Stomach smooth muscle (tissue), 2 donors: Measurements from ENCODE around the gene NRXN3.

Experiments used
- H3K27ac ChIP-seq: one replicate; pipeline ENCODE4 v1.7.0; 2013; ENCODE audit warnings: mild to moderate bottlenecking, low read length, inconsistent platforms
- H3K27me3 ChIP-seq, 2 donors: one replicate each; pipeline ENCODE4 v1.7.0; 2013; ENCODE audit warnings: low read length in 2 of 2; ENCODE audit not compliant: insufficient read depth in 2 of 2, control insufficient read depth in 1 of 2
- H3K36me3 ChIP-seq, 2 donors: one replicate each; pipeline ENCODE4 v1.7.0; 2013; ENCODE audit warnings: low read length in 2 of 2; ENCODE audit not compliant: control insufficient read depth in 2 of 2, insufficient read depth in 2 of 2
- H3K4me1 ChIP-seq: one replicate; pipeline ENCODE4 v1.7.0; 2013; ENCODE audit warnings: low read length; ENCODE audit not compliant: control insufficient read depth, insufficient read depth
- H3K4me3 ChIP-seq, 2 donors: one replicate each; pipeline ENCODE4 v1.7.0; 2013; ENCODE audit warnings: low read length in 2 of 2
- H3K9ac ChIP-seq, 2 donors: one replicate each; pipeline ENCODE4 v1.7.0; 2013; ENCODE audit warnings: low read length in 2 of 2, mild to moderate bottlenecking in 1 of 2
- H3K9me3 ChIP-seq, 2 donors: one replicate each; pipeline ENCODE4 v1.7.0; 2013; ENCODE audit warnings: low read length in 2 of 2; ENCODE audit not compliant: control insufficient read depth in 2 of 2
- donor health status: healthy.
- donor health status: Pancreatic carcinoma.

NRXN3 gene

DNA sequence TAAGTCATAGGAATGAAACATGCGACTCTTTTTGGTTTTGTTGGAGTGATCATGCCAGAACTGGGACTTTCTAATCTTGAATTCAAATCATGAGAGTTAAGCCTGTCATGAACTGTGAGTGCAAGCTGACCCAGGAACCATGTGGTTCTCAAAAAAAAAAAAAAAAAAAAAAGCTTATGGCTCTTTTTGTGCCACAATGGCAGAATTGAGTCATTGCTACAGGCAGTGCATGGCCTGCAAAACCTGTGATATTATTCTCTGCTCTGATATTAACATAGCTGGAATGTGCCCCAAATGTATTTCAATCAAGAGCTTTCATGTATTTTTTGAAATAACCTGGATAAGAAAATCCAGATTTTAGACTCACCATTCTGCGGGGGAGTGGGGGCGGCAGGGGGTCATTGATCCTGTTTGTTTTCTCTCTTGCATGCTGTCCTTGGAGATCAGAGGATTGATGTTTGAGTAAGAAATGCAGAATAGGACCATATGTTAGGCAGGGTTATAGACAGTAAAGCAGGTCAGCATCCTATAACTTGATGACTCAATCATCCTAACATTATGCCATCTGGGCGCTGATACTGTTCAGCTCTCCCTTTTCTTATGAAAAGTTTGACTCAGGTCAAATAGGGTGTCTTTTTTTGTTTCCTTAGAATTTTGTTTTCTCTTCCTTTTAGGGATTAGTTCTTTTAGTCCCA is 1243.7 kb downstream of the NRXN3 start:
- H3K36me3 ChIP-seq, result no peaks in the 10 kb centered on the region
- H3K9me3 ChIP-seq, result no peaks in the 10 kb centered on the region
- no peak overlapping the region for H3K4me3 ChIP-seq
- no peaks in the 10 kb centered on the region for H3K27me3 ChIP-seq
- H3K4me1 ChIP-seq, result no peaks in the 10 kb centered on the region
- no peak overlapping the region for H3K27ac ChIP-seq
- no peak overlapping the region for H3K9ac ChIP-seq

DNA sequence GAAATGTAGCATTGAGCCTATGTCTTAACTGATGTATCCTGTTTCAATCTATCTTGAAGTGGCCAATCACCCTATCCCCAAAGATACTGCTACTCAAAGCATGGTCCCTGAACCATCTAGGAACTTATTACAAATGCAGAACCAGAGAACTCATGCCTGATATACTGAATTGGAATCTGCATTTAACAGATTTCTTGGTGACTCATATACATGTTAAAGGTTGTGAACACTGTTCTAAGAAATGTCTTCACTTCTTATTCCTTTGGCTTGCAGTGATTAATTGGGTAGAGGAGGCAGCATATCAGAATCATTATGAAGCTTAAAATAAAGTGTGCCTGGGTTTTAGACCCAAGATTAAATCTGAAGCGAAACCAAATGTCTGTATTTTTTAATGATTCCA is 1245.6 kb downstream of the NRXN3 start:
- H3K9ac ChIP-seq, result no peak overlapping the region
- no peaks in the 10 kb centered on the region for H3K9me3 ChIP-seq
- no peaks in the 10 kb centered on the region for H3K4me1 ChIP-seq
- H3K4me3 ChIP-seq, result no peak overlapping the region
- no peak overlapping the region for H3K27ac ChIP-seq
- H3K36me3 ChIP-seq, result no peaks in the 10 kb centered on the region
- no peaks in the 10 kb centered on the region for H3K27me3 ChIP-seq

DNA sequence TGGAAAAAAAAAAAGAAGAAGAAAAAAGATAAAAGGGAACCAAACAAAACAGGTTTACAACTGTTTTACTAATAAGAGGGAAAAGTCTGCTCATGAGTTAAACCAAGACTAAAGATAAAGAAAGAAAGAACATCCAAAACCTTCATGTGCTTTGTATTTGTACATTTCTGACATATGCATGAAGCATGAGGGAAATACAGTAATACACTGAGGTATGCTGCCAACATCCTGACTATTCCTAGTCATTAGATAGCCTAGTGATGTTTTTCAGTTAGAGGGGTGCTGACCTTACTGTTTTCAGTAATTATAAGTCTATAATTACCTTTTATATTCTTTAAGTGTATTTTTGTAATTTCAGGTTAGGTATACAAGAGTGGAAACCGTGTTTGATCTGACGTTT is 1247.8 kb downstream of the NRXN3 start:
- no peak overlapping the region for H3K4me3 ChIP-seq
- H3K36me3 ChIP-seq, result no peaks in the 10 kb centered on the region
- no peak overlapping the region for H3K9ac ChIP-seq
- H3K9me3 ChIP-seq, result no peaks in the 10 kb centered on the region
- H3K27me3 ChIP-seq, result no peaks in the 10 kb centered on the region
- no peaks in the 10 kb centered on the region for H3K4me1 ChIP-seq
- H3K27ac ChIP-seq, result no peak overlapping the region

DNA sequence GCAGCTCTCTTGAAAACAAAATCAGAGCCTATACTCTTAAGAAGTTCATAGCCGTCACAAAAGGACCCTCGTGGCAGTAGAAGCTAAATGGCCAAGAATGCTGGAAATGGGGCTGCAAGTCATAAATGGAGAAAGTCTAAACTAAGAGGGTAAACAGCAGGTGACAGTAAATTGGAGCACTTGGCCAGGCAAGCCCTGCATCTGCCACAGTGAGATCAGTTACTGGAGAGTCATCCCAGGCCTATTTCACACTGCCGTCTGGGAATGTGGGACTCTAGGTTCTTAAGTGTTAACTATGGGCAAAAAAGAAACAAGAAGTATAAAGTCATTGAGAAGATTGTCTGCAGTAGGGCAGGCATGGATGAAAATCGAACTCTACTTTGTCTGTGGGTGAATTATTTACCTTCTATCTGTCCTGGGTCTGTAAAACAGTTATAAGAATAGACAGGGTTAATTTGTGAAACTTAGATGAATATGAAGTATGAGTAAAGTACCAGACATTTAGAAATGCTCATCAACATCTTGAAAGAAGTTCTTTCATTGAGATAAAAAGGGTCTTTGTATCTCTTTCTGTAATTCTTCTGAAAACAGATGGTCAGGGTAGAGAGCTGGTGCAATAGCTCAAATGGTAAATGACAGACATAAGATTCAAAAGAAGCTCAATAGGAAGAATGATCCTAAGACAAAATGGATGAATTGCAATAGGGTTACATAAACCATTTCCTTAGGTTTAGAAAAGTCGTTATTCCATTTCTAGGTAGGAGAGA is 1248.7 kb downstream of the NRXN3 start:
- no peak overlapping the region for H3K4me3 ChIP-seq
- H3K9me3 ChIP-seq, result no peaks in the 10 kb centered on the region
- no peak overlapping the region for H3K27ac ChIP-seq
- no peaks in the 10 kb centered on the region for H3K27me3 ChIP-seq
- no peaks in the 10 kb centered on the region for H3K4me1 ChIP-seq
- no peak overlapping the region for H3K9ac ChIP-seq
- H3K36me3 ChIP-seq, result no peaks in the 10 kb centered on the region

DNA sequence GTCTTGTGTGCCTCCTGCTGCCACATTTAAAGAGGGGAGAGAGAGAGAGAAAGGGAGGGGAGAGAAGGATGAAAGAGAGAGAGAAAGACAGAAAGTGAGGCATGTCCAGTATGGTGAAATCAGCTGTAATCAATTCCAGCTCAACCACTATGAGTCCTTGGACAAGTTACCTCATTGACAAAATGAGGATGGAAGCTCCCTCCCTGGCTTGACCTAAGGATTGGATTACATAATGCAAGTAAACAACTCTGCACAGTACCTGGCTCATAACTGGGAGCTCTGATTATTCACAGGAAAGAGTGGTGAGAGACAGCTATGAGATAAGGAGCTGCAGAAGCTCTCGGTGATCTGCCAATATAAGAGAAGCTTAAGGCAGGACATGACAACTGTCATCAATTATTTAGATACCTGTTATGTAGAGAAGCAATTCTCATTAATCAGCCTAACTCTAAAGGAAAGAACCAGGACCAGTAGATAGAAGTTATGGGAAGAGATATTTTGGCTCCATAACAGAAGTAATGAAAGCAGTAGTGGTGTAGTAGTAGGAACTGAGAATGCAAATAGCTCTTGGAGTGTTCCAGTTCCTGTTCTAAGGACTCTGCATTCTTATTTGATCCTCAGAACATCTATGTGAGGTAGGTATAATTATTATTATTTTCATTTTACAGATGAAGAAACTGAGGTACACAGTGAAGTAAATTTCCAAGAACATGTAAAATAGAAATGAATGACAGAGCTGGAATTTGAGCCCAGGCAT is 1249.6 kb downstream of the NRXN3 start:
- no peaks in the 10 kb centered on the region for H3K9me3 ChIP-seq
- H3K27ac ChIP-seq, result no peak overlapping the region
- H3K36me3 ChIP-seq, result no peaks in the 10 kb centered on the region
- no peaks in the 10 kb centered on the region for H3K4me1 ChIP-seq
- no peaks in the 10 kb centered on the region for H3K27me3 ChIP-seq
- no peak overlapping the region for H3K9ac ChIP-seq
- no peak overlapping the region for H3K4me3 ChIP-seq

DNA sequence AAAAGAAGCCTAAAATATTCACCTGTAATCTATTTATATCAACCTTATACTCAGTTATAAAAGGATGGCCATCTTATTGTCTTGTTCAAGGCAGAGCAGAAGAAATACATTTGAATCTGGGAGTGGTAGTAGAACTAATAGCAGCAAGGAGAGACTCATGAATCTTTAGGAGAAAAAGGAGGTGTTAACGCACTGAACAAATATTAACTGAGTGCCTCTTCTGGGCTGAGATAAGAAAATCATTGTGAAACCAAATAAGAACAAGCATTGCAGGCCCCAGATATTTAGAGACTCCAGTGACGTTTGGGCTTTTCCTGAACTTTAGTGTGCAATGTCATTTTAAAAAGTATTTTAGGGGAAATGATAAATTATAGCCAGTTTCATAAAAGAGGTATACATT is 1250.6 kb downstream of the NRXN3 start:
- Histone ChIP-seq H3K36me3 (no peaks in the 10 kb centered on the region), H3K27me3 (no peaks in the 10 kb centered on the region), H3K9me3 (no peaks in the 10 kb centered on the region), H3K4me1 (no peaks in the 10 kb centered on the region), H3K4me3 (no peak overlapping the region), H3K9ac (no peak overlapping the region), H3K27ac (no peak overlapping the region)

DNA sequence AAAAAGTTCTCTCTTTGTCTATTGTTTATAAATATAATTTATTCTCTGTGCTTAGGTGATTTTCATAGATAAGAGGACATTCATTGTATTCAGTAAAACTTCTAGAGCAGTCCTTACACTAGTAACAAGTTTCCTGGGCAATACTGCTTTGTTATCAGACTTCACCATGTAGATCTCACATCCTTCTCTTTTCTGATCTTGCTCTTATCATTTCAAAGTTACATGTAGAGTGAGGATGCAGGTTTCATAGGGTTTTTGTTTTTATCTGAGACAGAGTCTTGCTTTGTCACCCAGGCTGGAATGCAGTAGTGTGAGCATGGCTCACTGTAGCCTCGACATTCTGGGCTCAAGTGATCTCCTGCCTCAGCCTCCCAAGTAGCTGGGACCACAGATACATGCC is 1251.6 kb downstream of the NRXN3 start:
- no peaks in the 10 kb centered on the region for H3K27me3 ChIP-seq
- no peak overlapping the region for H3K4me3 ChIP-seq
- no peaks in the 10 kb centered on the region for H3K4me1 ChIP-seq
- no peaks in the 10 kb centered on the region for H3K9me3 ChIP-seq
- H3K9ac ChIP-seq, result no peak overlapping the region
- no peak overlapping the region for H3K27ac ChIP-seq
- H3K36me3 ChIP-seq, result no peaks in the 10 kb centered on the region

DNA sequence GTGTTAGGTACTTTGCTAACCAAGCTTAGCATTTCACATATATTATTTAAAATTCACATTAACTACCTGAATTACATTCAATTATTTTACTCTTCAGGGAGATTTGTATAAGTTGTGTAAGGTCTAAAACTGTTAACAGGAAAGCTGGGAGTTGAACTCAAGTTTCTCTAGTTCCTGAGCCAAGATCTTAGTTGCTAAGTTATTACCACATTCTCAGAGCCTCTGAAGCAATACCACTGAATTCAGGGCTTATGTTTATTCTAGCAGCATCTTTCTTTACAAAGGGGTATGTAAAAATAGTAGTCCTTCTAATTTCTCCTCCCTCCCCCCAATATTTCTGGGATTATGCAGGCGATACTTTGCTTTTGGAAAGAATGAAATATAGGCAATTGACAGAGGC is 1254.3 kb downstream of the NRXN3 start:
- Histone ChIP-seq H3K36me3 (no peaks in the 10 kb centered on the region), H3K9ac (no peak overlapping the region), H3K27me3 (no peaks in the 10 kb centered on the region), H3K4me3 (no peak overlapping the region), H3K4me1 (no peaks in the 10 kb centered on the region), H3K9me3 (no peaks in the 10 kb centered on the region), H3K27ac (no peak overlapping the region)

DNA sequence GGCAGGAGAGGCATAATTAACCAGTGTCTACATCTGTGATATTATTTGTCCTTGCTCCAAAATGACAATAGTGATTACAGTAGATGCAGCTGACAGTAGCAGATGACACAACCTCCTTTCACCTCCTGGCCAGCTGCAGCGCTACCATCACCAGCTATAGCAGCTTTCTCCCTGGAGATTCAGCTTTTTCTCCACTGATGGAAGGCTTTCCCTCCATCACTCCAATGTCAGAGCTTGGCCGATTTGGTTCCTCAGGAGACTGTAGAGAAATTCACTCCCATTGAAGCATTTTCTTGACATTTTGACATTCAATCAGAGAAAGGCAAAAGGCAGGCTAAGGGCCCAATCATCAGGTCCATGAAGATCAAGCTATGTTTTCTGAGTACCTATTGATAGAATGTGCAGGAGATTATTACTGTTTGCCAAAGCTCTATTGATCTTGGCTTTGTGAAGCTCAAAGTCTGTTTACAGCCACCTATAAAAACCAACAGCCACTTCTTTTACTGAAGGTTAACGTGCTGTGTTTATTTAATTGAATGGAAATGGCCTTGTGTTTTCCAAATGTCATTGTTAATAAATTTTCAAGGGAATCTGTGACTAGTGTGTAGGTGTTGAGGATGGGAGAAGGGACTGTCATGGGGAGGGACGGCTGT is 1256.1 kb downstream of the NRXN3 start:
- no peaks in the 10 kb centered on the region for H3K27me3 ChIP-seq
- no peaks in the 10 kb centered on the region for H3K4me1 ChIP-seq
- no peak overlapping the region for H3K27ac ChIP-seq
- no peak overlapping the region for H3K4me3 ChIP-seq
- no peaks in the 10 kb centered on the region for H3K9me3 ChIP-seq
- no peak overlapping the region for H3K9ac ChIP-seq
- no peaks in the 10 kb centered on the region for H3K36me3 ChIP-seq

DNA sequence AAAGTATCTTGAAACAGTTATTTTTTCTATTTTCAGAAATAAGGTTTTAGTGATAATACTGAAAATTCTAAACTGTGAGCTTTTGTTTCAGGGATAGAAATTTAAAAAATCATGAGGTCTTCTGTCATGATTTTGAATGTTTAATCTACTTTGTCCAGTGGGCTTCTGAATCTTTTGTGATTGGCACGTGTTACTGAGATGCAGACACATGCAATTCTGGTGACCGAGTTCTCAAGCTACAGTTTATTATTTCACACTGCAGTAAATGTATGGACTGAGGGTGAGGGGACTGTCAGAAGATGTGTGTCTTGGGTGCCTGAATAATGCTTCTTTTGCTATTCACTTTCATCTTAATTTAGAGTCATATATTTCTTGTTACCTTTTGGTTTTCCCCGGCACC is 1262.5 kb downstream of the NRXN3 start:
- H3K27ac ChIP-seq, result no peak overlapping the region
- H3K9ac ChIP-seq, result no peak overlapping the region
- H3K4me1 ChIP-seq, result peaks cover 9% of the 10 kb centered on the region
- no peaks in the 10 kb centered on the region for H3K36me3 ChIP-seq
- no peak overlapping the region for H3K4me3 ChIP-seq
- no peaks in the 10 kb centered on the region for H3K27me3 ChIP-seq
- no peaks in the 10 kb centered on the region for H3K9me3 ChIP-seq
